GM06990 (cell line): ENCODE results near the gene ARHGEF6.

Experiments used
- DNase-seq: peaks from one replicate; pipeline ENCODE4 v3.0.0-alpha.2; 2011; ENCODE audit not compliant: insufficient read length; ENCODE audit errors: extremely low read depth
- H3K27me3 ChIP-seq: replicated peaks from 2 replicates; pipeline ENCODE4 v1.6.0; 2011; ENCODE audit warnings: low read length; ENCODE audit not compliant: control insufficient read depth, insufficient read depth
- H3K36me3 ChIP-seq: 2 replicates; pipeline ENCODE4 v1.5.1; 2011; ENCODE audit warnings: low read length; ENCODE audit not compliant: control insufficient read depth, insufficient read depth
- H3K4me3 ChIP-seq: replicated peaks from 2 replicates; pipeline ENCODE4 v1.5.1; 2011; ENCODE audit warnings: low read depth, mild to moderate bottlenecking, control low read depth, low read length
- CTCF ChIP-seq: IDR thresholded peaks from 2 replicates; pipeline ENCODE4 v1.5.1; 2011; ENCODE audit warnings: low read length, control low read depth, mild to moderate bottlenecking, inconsistent platforms; ENCODE audit not compliant: insufficient read depth, poor library complexity, severe bottlenecking

ARHGEF6 gene

GRCh38 chrX:136814847-136815750, 34.4 kb upstream of the ARHGEF6 start:
- no peak for TF ChIP-seq CTCF
- no peak for DNase-seq
- Histone ChIP-seq H3K27me3 (no peaks in the 10 kb centered on the region), H3K36me3 (no peaks in the 10 kb centered on the region), H3K4me3 (no peak overlapping the region)

- Histone ChIP-seq H3K36me3 (no peaks in the 10 kb centered on the region), H3K4me3 (no peak overlapping the region), H3K27me3 (no peaks in the 10 kb centered on the region)
- no peak for DNase-seq
- no peak for TF ChIP-seq CTCF
Measured at GRCh38 chrX:136812286-136812685, 31.6 kb upstream of the ARHGEF6 start.

GRCh38 chrX:136810493-136810892, 29.8 kb upstream of the ARHGEF6 start:
- Histone ChIP-seq H3K36me3 (no peaks in the 10 kb centered on the region), H3K4me3 (no peak overlapping the region), H3K27me3 (no peaks in the 10 kb centered on the region)
- no peak for DNase-seq
- TF ChIP-seq CTCF = no peak

GRCh38 chrX:136806891-136807410, 26.2 kb upstream of the ARHGEF6 start:
- Histone ChIP-seq H3K36me3 (no peaks in the 10 kb centered on the region), H3K4me3 (no peak overlapping the region), H3K27me3 (no peaks in the 10 kb centered on the region)
- DNase-seq = no peak
- TF ChIP-seq CTCF = no peak

GRCh38 chrX:136802515-136802914, 21.8 kb upstream of the ARHGEF6 start:
- H3K4me3 ChIP-seq = no peak overlapping the region
- no peak for DNase-seq
- no peaks in the 10 kb centered on the region for H3K36me3 ChIP-seq
- no peaks in the 10 kb centered on the region for H3K27me3 ChIP-seq
- no peak for TF ChIP-seq CTCF
